ENCODE measurements around the gene MAP3K20.

GRCh38 chr2:173090973-173091660, 15.5 kb downstream of the MAP3K20 start:
- peak in 2 of 3 donors; percentile 15 to 35 for TF ChIP-seq CTCF (IDR thresholded peaks at IDR 0.05)
- TF ChIP-seq POLR2A (IDR thresholded peaks at IDR 0.05): no peak
